SH-SY5Y (cell line): ENCODE data around the gene DAZ3.
"Not testable (repeated sequence)": the region's sequence is repeated elsewhere in the genome, so short reads cannot be mapped to it uniquely, and the experiment has no call there.

Source experiments
- GATA2 ChIP-seq: IDR thresholded peaks from 2 replicates; pipeline ENCODE4 v1.6.1; 2011; ENCODE audit warnings: mild to moderate bottlenecking, low read depth, low read length
- GATA3 ChIP-seq: IDR thresholded peaks from 2 replicates; pipeline ENCODE4 v1.6.1; 2011; ENCODE audit warnings: low read depth, mild to moderate bottlenecking, low read length, moderate library complexity

DAZ3 gene, protein sequence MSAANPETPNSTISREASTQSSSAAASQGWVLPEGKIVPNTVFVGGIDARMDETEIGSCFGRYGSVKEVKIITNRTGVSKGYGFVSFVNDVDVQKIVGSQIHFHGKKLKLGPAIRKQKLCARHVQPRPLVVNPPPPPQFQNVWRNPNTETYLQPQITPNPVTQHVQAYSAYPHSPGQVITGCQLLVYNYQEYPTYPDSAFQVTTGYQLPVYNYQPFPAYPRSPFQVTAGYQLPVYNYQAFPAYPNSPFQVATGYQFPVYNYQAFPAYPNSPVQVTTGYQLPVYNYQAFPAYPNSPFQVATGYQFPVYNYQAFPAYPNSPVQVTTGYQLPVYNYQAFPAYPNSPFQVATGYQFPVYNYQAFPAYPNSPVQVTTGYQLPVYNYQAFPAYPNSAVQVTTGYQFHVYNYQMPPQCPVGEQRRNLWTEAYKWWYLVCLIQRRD

DNA sequence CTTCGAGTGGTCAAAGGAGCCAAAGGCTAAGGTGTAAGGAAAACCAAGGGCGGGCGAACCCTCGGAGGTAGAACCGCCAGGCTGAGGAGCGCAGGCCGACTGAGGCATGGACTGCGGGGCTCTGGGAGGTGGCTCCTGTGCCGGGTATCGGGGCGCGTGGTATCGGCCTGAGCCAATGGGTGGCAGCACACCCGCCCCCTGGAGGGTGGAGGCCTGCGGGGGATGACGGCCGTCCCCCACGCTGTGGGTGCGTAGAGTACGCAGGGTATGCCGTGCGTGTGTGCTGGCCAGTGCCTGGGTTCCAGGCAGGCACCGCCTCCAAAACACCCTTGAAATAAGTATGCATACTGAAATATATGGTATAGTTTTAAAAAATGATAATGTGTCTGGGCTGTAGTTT lies at the start of gene DAZ3:
TSS of gene DAZ3 (minus strand) at position 101 of the 400 bp plus-strand sequence. CDS start 208 bp downstream, outside the sequence.
- TF ChIP-seq GATA2, GATA3: not testable (repeated sequence)

GRCh38 chrY:24833619-24834018 lies 20.4 kb upstream of the DAZ3 start, which contains the start of gene DAZ4:
DAZ4 (plus strand) TSS chrY:24833919; CDS start chrY:24834127, 208 bp downstream.
- TF ChIP-seq GATA3, GATA2: not testable (repeated sequence)
